HepG2 (cell line): Measurements from ENCODE around the gene KIF23. TPM values are rescaled to one million over a fixed set of nuclear protein-coding genes. Genes with fewer than 3 reads are reported as not detected.
A peak's percentile ranks its signal among the peaks of the same experiment; 100 is the strongest.

Experiments
- ARNT ChIP-seq: fragments of 450-650 bp; IDR thresholded peaks from 2 replicates; pipeline ENCODE4 v1.6.1; 2017
- ATF1 ChIP-seq: IDR thresholded peaks from 2 replicates; pipeline ENCODE4 v1.6.1; 2016; ENCODE audit warnings: mild to moderate bottlenecking, control low read depth
- ATRX ChIP-seq: sonication (generic); formaldehyde crosslinking; IDR thresholded peaks from 2 replicates; pipeline ENCODE4 v1.4.0; 2020; ENCODE audit warnings: missing genetic modification reagents, borderline replicate concordance
- BRD4 ChIP-seq: sonication (generic); formaldehyde crosslinking; IDR thresholded peaks from 2 replicates; pipeline ENCODE4 v1.4.0; 2020; ENCODE audit warnings: missing genetic modification reagents
- DPF2 ChIP-seq: sonication (generic); formaldehyde crosslinking; IDR thresholded peaks from 2 replicates; pipeline ENCODE4 v1.4.0; 2020; ENCODE audit warnings: mild to moderate bottlenecking, low read depth, missing genetic modification reagents, borderline replicate concordance
- MATR3 ChIP-seq: sonication (generic); formaldehyde crosslinking; IDR thresholded peaks from 2 replicates; pipeline ENCODE4 v1.4.0; 2020; ENCODE audit warnings: missing genetic modification reagents
- NBN ChIP-seq: fragments of 450-650 bp; conservative IDR thresholded peaks from 2 replicates; pipeline ENCODE4 v1.6.1; 2017
- NFE2 ChIP-seq: sonication (generic); formaldehyde crosslinking; IDR thresholded peaks from 2 replicates; pipeline ENCODE4 v1.4.0; 2020; ENCODE audit warnings: missing genetic modification reagents
- RARA ChIP-seq: IDR thresholded peaks from 2 replicates; pipeline ENCODE4 v1.6.1; 2016; ENCODE audit warnings: missing genetic modification reagents, missing compliant biosample characterization
- SKI ChIP-seq: fragments of 450-650 bp; IDR thresholded peaks from one replicate; pipeline ENCODE4 v1.6.1; 2018; ENCODE audit warnings: mild to moderate bottlenecking; ENCODE audit not compliant: partially characterized antibody
- SMARCE1 ChIP-seq: fragments of 450-650 bp; IDR thresholded peaks from 2 replicates; pipeline ENCODE4 v1.6.1; 2017; ENCODE audit warnings: borderline replicate concordance
- ZBTB7B ChIP-seq: sonication (generic); formaldehyde crosslinking; IDR thresholded peaks from 2 replicates; pipeline ENCODE4 v1.4.0; 2020; ENCODE audit warnings: missing genetic modification reagents
- ZFP41 ChIP-seq: sonication (generic); formaldehyde crosslinking; IDR thresholded peaks from 2 replicates; pipeline ENCODE4 v1.4.0; 2020; ENCODE audit warnings: mild to moderate bottlenecking, missing genetic modification reagents, borderline replicate concordance
- ZNF451 ChIP-seq: sonication (generic); formaldehyde crosslinking; IDR thresholded peaks from 2 replicates; pipeline ENCODE4 v1.5.0; 2020; ENCODE audit warnings: mild to moderate bottlenecking, missing genetic modification reagents
- polyA plus RNA-seq, 8 experiments: library from polyadenylated mRNA; depleted of rRNA in 3 of 8; stranded (reverse) in 7 of 8; unstranded in 1 of 8; fragments of >200 nt; fragmentation: Illumina TruSeq in 4 of 8; extraction: Trizol in 4 of 8; gene quantifications; 2 replicates each; pipeline versions ENCODE4 v1.2.1 to v1.2.3, GENCODE V29; 2011 to 2016; ENCODE audit warnings: low read depth in 4 of 8, missing spikeins in 1 of 8, mixed read lengths in 1 of 8; ENCODE audit not compliant: insufficient read depth in 1 of 8
- total RNA-seq, 5 experiments: library from RNA; depleted of rRNA; stranded (reverse); fragments of >200 nt; fragmentation: Illumina TruSeq; extraction: Trizol; gene quantifications; 2 replicates each; pipeline ENCODE4 v1.2.3, GENCODE V29; 2016; ENCODE audit warnings: low read depth in 1 of 5
- TF ChIP-seq, protein P1 (sequence below): sonication (generic); formaldehyde crosslinking; conservative IDR thresholded peaks from 2 replicates; pipeline ENCODE4 v1.5.0; 2020; ENCODE audit warnings: missing genetic modification reagents
- TF ChIP-seq, protein P2 (sequence below): sonication (generic); formaldehyde crosslinking; IDR thresholded peaks from 2 replicates; pipeline ENCODE4 v1.4.0; 2020; ENCODE audit warnings: mild to moderate bottlenecking, missing genetic modification reagents
- TF ChIP-seq, protein P3 (sequence below): sonication (generic); formaldehyde crosslinking; IDR thresholded peaks from 2 replicates; pipeline ENCODE4 v1.5.1; 2020; ENCODE audit warnings: missing genetic modification reagents, mild to moderate bottlenecking, borderline replicate concordance
- TF ChIP-seq, protein P4 (sequence below): sonication (generic); formaldehyde crosslinking; IDR thresholded peaks from 2 replicates; pipeline ENCODE4 v1.4.0; 2020; ENCODE audit warnings: missing genetic modification reagents
- TF ChIP-seq, protein P5 (sequence below), 2 experiments: IDR thresholded peaks; 2 replicates each; pipeline ENCODE4 v1.6.1; 2011 to 2012; ENCODE audit warnings: low read length in 2 of 2, borderline replicate concordance in 1 of 2, low read depth in 1 of 2, mild to moderate bottlenecking in 1 of 2, moderate library complexity in 1 of 2

KIF23 gene
- total and polyA plus RNA-seq, 2 of the 13 experiments (the other 11 are each of a cell fraction or from before 2014, with no cell fraction given): 11.3 to 38.1 TPM

DNA sequence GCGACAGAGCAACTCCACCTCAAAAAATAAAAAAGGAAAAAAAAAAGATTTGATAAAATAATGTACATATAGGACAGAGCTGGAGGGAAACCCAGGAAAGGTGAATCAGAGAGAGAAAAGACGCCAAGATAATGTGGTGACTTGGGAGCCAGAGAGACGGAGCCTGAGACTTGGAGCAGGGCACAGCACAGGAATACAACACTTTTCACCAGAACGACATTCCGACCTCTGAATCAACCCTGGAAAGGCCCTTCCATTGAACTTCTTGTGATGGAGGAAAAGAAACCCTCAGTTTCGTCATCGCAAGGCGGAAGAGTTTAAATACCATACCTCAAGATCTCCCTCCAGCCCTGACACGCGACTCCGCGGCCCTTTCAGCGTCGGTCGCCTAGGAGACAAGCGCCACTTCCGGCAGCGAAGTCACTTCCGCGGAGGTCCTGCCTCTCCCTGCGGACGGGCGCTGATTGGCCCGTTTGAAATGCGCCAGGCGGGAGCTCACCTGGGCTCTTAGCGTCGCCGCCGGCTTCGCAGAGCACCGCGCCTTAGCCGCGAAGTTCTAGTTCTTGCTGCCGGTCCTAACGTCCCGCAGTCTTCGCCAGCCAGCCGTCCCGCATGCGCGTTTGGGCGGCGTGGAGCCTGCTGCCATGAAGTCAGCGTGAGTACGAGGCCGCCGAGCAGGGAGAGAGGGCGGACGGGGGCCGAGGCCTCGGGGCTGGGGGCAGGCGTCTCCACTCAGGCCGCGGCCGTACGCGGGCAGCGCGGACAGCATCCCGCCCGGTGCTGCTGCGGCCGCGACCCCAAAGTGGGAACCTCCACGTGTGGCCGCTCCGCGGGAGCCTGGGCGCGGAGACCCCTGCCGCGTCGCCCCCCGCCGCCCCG is at the start of gene KIF23 (continued):
- TF ChIP-seq, protein P1, sequence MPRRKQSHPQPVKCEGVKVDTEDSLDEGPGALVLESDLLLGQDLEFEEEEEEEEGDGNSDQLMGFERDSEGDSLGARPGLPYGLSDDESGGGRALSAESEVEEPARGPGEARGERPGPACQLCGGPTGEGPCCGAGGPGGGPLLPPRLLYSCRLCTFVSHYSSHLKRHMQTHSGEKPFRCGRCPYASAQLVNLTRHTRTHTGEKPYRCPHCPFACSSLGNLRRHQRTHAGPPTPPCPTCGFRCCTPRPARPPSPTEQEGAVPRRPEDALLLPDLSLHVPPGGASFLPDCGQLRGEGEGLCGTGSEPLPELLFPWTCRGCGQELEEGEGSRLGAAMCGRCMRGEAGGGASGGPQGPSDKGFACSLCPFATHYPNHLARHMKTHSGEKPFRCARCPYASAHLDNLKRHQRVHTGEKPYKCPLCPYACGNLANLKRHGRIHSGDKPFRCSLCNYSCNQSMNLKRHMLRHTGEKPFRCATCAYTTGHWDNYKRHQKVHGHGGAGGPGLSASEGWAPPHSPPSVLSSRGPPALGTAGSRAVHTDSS (CRISPR knock-in tag): no peak
- TF ChIP-seq ZFP41 (peak; percentile 71; the same call in 1 of the 2 replicates), NBN (no peak), DPF2 (CRISPR knock-in tag) (no peak), BRD4 (CRISPR knock-in tag) (no peak), SKI (peak; percentile 26), MATR3 (no peak), ZNF451 (peak; percentile 78; the same call in 1 of the 2 replicates), RARA (0 out of 2 replicates have a peak, but pooled peaks have one; percentile 19), ZBTB7B (no peak), SMARCE1 (no peak), ATF1 (CRISPR knock-in tag) (0 out of 2 replicates have a peak, but pooled peaks have one; percentile 28), ATRX (no peak), NFE2 (CRISPR knock-in tag) (no peak), ARNT (no peak)
- TF ChIP-seq, protein P2, sequence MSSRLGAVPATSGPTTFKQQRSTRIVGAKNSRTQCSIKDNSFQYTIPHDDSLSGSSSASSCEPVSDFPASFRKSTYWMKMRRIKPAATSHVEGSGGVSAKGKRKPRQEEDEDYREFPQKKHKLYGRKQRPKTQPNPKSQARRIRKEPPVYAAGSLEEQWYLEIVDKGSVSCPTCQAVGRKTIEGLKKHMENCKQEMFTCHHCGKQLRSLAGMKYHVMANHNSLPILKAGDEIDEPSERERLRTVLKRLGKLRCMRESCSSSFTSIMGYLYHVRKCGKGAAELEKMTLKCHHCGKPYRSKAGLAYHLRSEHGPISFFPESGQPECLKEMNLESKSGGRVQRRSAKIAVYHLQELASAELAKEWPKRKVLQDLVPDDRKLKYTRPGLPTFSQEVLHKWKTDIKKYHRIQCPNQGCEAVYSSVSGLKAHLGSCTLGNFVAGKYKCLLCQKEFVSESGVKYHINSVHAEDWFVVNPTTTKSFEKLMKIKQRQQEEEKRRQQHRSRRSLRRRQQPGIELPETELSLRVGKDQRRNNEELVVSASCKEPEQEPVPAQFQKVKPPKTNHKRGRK (CRISPR knock-in tag): no peak
- TF ChIP-seq, protein P3, sequence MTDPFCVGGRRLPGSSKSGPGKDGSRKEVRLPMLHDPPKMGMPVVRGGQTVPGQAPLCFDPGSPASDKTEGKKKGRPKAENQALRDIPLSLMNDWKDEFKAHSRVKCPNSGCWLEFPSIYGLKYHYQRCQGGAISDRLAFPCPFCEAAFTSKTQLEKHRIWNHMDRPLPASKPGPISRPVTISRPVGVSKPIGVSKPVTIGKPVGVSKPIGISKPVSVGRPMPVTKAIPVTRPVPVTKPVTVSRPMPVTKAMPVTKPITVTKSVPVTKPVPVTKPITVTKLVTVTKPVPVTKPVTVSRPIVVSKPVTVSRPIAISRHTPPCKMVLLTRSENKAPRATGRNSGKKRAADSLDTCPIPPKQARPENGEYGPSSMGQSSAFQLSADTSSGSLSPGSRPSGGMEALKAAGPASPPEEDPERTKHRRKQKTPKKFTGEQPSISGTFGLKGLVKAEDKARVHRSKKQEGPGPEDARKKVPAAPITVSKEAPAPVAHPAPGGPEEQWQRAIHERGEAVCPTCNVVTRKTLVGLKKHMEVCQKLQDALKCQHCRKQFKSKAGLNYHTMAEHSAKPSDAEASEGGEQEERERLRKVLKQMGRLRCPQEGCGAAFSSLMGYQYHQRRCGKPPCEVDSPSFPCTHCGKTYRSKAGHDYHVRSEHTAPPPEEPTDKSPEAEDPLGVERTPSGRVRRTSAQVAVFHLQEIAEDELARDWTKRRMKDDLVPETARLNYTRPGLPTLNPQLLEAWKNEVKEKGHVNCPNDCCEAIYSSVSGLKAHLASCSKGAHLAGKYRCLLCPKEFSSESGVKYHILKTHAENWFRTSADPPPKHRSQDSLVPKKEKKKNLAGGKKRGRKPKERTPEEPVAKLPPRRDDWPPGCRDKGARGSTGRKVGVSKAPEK (CRISPR knock-in tag): no peak
- TF ChIP-seq, protein P4, sequence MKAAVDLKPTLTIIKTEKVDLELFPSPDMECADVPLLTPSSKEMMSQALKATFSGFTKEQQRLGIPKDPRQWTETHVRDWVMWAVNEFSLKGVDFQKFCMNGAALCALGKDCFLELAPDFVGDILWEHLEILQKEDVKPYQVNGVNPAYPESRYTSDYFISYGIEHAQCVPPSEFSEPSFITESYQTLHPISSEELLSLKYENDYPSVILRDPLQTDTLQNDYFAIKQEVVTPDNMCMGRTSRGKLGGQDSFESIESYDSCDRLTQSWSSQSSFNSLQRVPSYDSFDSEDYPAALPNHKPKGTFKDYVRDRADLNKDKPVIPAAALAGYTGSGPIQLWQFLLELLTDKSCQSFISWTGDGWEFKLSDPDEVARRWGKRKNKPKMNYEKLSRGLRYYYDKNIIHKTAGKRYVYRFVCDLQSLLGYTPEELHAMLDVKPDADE (CRISPR knock-in tag): no peak
- TF ChIP-seq, protein P5, sequence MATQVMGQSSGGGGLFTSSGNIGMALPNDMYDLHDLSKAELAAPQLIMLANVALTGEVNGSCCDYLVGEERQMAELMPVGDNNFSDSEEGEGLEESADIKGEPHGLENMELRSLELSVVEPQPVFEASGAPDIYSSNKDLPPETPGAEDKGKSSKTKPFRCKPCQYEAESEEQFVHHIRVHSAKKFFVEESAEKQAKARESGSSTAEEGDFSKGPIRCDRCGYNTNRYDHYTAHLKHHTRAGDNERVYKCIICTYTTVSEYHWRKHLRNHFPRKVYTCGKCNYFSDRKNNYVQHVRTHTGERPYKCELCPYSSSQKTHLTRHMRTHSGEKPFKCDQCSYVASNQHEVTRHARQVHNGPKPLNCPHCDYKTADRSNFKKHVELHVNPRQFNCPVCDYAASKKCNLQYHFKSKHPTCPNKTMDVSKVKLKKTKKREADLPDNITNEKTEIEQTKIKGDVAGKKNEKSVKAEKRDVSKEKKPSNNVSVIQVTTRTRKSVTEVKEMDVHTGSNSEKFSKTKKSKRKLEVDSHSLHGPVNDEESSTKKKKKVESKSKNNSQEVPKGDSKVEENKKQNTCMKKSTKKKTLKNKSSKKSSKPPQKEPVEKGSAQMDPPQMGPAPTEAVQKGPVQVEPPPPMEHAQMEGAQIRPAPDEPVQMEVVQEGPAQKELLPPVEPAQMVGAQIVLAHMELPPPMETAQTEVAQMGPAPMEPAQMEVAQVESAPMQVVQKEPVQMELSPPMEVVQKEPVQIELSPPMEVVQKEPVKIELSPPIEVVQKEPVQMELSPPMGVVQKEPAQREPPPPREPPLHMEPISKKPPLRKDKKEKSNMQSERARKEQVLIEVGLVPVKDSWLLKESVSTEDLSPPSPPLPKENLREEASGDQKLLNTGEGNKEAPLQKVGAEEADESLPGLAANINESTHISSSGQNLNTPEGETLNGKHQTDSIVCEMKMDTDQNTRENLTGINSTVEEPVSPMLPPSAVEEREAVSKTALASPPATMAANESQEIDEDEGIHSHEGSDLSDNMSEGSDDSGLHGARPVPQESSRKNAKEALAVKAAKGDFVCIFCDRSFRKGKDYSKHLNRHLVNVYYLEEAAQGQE (IDR thresholded peaks at IDR 0.05; ENCODE audit: borderline replicate concordance in 1 of 2, low read depth in 1 of 2, low read length in 2 of 2): no peak
